Neural cell (in vitro differentiated cells): ENCODE data around the gene PLXDC1. TPM values are rescaled to one million over a fixed set of nuclear protein-coding genes. Genes with fewer than 3 reads are reported as not detected.

Experiments
- H2AFZ ChIP-seq: fragments of 200-600, 300-800 bp; sonication (generic), shearing (Covaris generic); 2 replicates; pipeline ENCODE4 v1.6.0; 2014; ENCODE audit warnings: low read depth, mild to moderate bottlenecking, antibody characterized with exemption, low read length, moderate library complexity
- H3F3A ChIP-seq: fragments of 200-600 bp; shearing (Covaris generic); 2 replicates; pipeline ENCODE4 v1.6.1; 2016; ENCODE audit warnings: mild to moderate bottlenecking, moderate library complexity, mixed read lengths, antibody characterized with exemption, low read length; ENCODE audit not compliant: insufficient read depth, poor library complexity, severe bottlenecking
- H3K27ac ChIP-seq: fragments of 200-600, 300-800 bp; sonication (generic), shearing (Covaris generic); 2 replicates; pipeline ENCODE4 v1.5.1; 2014; ENCODE audit warnings: mild to moderate bottlenecking, low read length, moderate library complexity
- H3K27me3 ChIP-seq: fragments of 300-800, 200-600 bp; sonication (generic), shearing (Covaris generic); 2 replicates; pipeline ENCODE4 v1.6.0; 2014; ENCODE audit warnings: mild to moderate bottlenecking, low read depth, low read length, moderate library complexity; ENCODE audit not compliant: insufficient read depth
- H3K36me3 ChIP-seq: fragments of 300-800, 200-600 bp; sonication (generic), shearing (Covaris generic); 2 replicates; pipeline ENCODE4 v1.5.1; 2014; ENCODE audit warnings: mild to moderate bottlenecking, antibody characterized with exemption, low read length, moderate library complexity; ENCODE audit not compliant: insufficient read depth
- H3K4me2 ChIP-seq: fragments of 300-800, 200-600 bp; sonication (generic), shearing (Covaris generic); 2 replicates; pipeline ENCODE4 v1.6.0; 2014; ENCODE audit warnings: mild to moderate bottlenecking, low read length
- H3K4me3 ChIP-seq: fragments of 300-800, 200-600 bp; sonication (generic), shearing (Covaris generic); 2 replicates; pipeline ENCODE4 v1.5.1; 2014; ENCODE audit warnings: mild to moderate bottlenecking, low read length, moderate library complexity
- H3K79me2 ChIP-seq: fragments of 200-600 bp; shearing (Covaris generic); replicated peaks from 2 replicates; pipeline ENCODE4 v1.6.0; 2014; ENCODE audit warnings: mild to moderate bottlenecking, low read length, moderate library complexity; ENCODE audit not compliant: insufficient read depth
- H3K9ac ChIP-seq: fragments of 300-800, 200-600 bp; sonication (generic), shearing (Covaris generic); 2 replicates; pipeline ENCODE4 v1.6.1; 2016; ENCODE audit warnings: mild to moderate bottlenecking, low read length, mixed read lengths
- H3K9me2 ChIP-seq: fragments of 200-600 bp; shearing (Covaris generic); 2 replicates; pipeline ENCODE4 v1.6.1; 2016; ENCODE audit warnings: mild to moderate bottlenecking, low read length, mixed read lengths; ENCODE audit not compliant: insufficient read depth
- H3K9me3 ChIP-seq: fragments of 200-600, 300-800 bp; sonication (generic), shearing (Covaris generic); 2 replicates; pipeline ENCODE4 v1.6.1; 2016; ENCODE audit warnings: mild to moderate bottlenecking, mixed run types, low read length, moderate library complexity, mixed read lengths
- H4K20me1 ChIP-seq: fragments of 200-600 bp; shearing (Covaris generic); 2 replicates; pipeline ENCODE4 v1.6.1; 2016; ENCODE audit warnings: mild to moderate bottlenecking, mixed run types; ENCODE audit not compliant: insufficient read depth
- CTCF ChIP-seq: fragments of 450-650 bp; IDR thresholded peaks from 2 replicates; pipeline ENCODE4 v1.5.1; 2014; ENCODE audit warnings: antibody characterized with exemption, mild to moderate bottlenecking, moderate library complexity; ENCODE audit not compliant: poor library complexity, severe bottlenecking
- EP300 ChIP-seq: fragments of 450-650 bp; conservative IDR thresholded peaks from 2 replicates; pipeline ENCODE4 v1.6.1; 2014; ENCODE audit warnings: antibody characterized with exemption, mild to moderate bottlenecking, moderate library complexity; ENCODE audit not compliant: poor library complexity, severe bottlenecking
- EZH2 ChIP-seq: fragments of 200-600, 300-800 bp; shearing (Covaris generic), sonication (generic); IDR thresholded peaks from 2 replicates; pipeline ENCODE4 v1.6.1; 2014; ENCODE audit warnings: antibody characterized with exemption, low read length, borderline replicate concordance, mild to moderate bottlenecking; ENCODE audit not compliant: insufficient read depth, poor library complexity, severe bottlenecking
- MXI1 ChIP-seq: fragments of 450-650 bp; conservative IDR thresholded peaks from 2 replicates; pipeline ENCODE4 v1.6.1; 2014; ENCODE audit warnings: antibody characterized with exemption, mild to moderate bottlenecking; ENCODE audit not compliant: poor library complexity, severe bottlenecking
- POLR2AphosphoS5 ChIP-seq: IDR thresholded peaks from 2 replicates; pipeline ENCODE4 v1.6.1; 2012
- RAD21 ChIP-seq: fragments of 450-650 bp; conservative IDR thresholded peaks from 2 replicates; pipeline ENCODE4 v1.6.1; 2014; ENCODE audit warnings: antibody characterized with exemption, mild to moderate bottlenecking, moderate library complexity
- REST ChIP-seq: IDR thresholded peaks from 2 replicates; pipeline ENCODE4 v1.6.1; 2012; ENCODE audit warnings: borderline replicate concordance
- SMC3 ChIP-seq: fragments of 450-650 bp; conservative IDR thresholded peaks from 2 replicates; pipeline ENCODE4 v1.6.1; 2014; ENCODE audit warnings: antibody characterized with exemption, mild to moderate bottlenecking, moderate library complexity; ENCODE audit not compliant: poor library complexity
- TAF1 ChIP-seq: IDR thresholded peaks from 2 replicates; pipeline ENCODE4 v1.6.1; 2012; ENCODE audit warnings: low read depth
- polyA plus RNA-seq: library from polyadenylated mRNA; depleted of rRNA; stranded (reverse); fragments of >200 nt; gene quantifications from 2 replicates; pipeline ENCODE4 v1.2.3, GENCODE V29; 2014

Gene PLXDC1
- polyA plus RNA-seq, 1 donor from 2014 or later = 10.0 TPM

GRCh38 chr17:39170558-39170957 is 19.1 kb upstream of the PLXDC1 start:
- Histone ChIP-seq H3K9ac (no peak overlapping the region), H3K4me3 (no peak overlapping the region), H3K9me2 (no peaks in the 10 kb centered on the region), H3K27ac (no peak overlapping the region), H3K79me2 (no peaks in the 10 kb centered on the region), H3K4me2 (no peak overlapping the region), H4K20me1 (no peaks in the 10 kb centered on the region), H3K27me3 (peaks cover 22% of the 10 kb centered on the region), H3K9me3 (no peaks in the 10 kb centered on the region), H2AFZ (no peak overlapping the region), H3F3A (no peaks in the 10 kb centered on the region), H3K36me3 (peaks cover 10% of the 10 kb centered on the region)
- TF ChIP-seq EP300 (no peak), MXI1 (no peak), CTCF (no peak), RAD21 (no peak), POLR2AphosphoS5 (no peak), SMC3 (no peak)

GRCh38 chr17:39170109-39170508 is 18.7 kb upstream of the PLXDC1 start:
- Histone ChIP-seq H3K9ac (no peak overlapping the region), H3K9me3 (no peaks in the 10 kb centered on the region), H3F3A (no peaks in the 10 kb centered on the region), H3K9me2 (no peaks in the 10 kb centered on the region), H3K27ac (no peak overlapping the region), H3K79me2 (no peaks in the 10 kb centered on the region), H3K27me3 (peaks cover 26% of the 10 kb centered on the region), H3K36me3 (peaks cover 5% of the 10 kb centered on the region), H4K20me1 (no peaks in the 10 kb centered on the region), H3K4me2 (no peak overlapping the region), H3K4me3 (no peak overlapping the region), H2AFZ (no peak overlapping the region)
- no peak for TF ChIP-seq SMC3
- TF ChIP-seq MXI1 = no peak
- no peak for TF ChIP-seq RAD21
- no peak for TF ChIP-seq POLR2AphosphoS5
- TF ChIP-seq EZH2 = no peak
- TF ChIP-seq REST = no peak
- no peak for TF ChIP-seq CTCF
- TF ChIP-seq EP300 = no peak
- TF ChIP-seq TAF1 = no peak
